Measurements from ENCODE around the gene CNKSR1. TPM values are rescaled to one million over a fixed set of nuclear protein-coding genes. Genes with fewer than 3 reads are reported as not detected.
A peak's percentile ranks its signal among the peaks of the same experiment; 100 is the strongest.

CNKSR1 gene
- total RNA-seq, 6 donors from 2014 or later = 20.4 to 98.5 (median 43.1) TPM

- Histone ChIP-seq H3K27me3 (no peaks in the 10 kb centered on the region), H3K9me3 (no peaks in the 10 kb centered on the region), H3K4me3 (peak overlapping the region in 3 of 4 donors; percentile 12 to 33 (median 13)), H3K36me3 (no peaks in the 10 kb centered on the region), H3K4me1 (peaks cover 14 to 20% (median 17%) of the 10 kb centered on the region in 4 donors), H3K27ac (peak overlapping the region; percentile 48 to 83 (median 78))
- TF ChIP-seq POLR2AphosphoS5 (IDR thresholded peaks at IDR 0.05) (peak; percentile 26 to 89), EP300 (IDR thresholded peaks at IDR 0.05) (peak in 2 of 4 donors; percentile 62 to 89)
- TF ChIP-seq, protein P1, sequence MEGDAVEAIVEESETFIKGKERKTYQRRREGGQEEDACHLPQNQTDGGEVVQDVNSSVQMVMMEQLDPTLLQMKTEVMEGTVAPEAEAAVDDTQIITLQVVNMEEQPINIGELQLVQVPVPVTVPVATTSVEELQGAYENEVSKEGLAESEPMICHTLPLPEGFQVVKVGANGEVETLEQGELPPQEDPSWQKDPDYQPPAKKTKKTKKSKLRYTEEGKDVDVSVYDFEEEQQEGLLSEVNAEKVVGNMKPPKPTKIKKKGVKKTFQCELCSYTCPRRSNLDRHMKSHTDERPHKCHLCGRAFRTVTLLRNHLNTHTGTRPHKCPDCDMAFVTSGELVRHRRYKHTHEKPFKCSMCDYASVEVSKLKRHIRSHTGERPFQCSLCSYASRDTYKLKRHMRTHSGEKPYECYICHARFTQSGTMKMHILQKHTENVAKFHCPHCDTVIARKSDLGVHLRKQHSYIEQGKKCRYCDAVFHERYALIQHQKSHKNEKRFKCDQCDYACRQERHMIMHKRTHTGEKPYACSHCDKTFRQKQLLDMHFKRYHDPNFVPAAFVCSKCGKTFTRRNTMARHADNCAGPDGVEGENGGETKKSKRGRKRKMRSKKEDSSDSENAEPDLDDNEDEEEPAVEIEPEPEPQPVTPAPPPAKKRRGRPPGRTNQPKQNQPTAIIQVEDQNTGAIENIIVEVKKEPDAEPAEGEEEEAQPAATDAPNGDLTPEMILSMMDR (IDR thresholded peaks at IDR 0.05) = no peak
- ATAC-seq (ENCODE audit: low FRiP score in 2 of 2) (peak in 1 of 2 donors; percentile 8), DNase-seq (no peak)
- WGBS, 2 donors = 62 to 65% methylated on average over 17 to 21 of the region's 21 CpGs
These were observed 21.7 kb upstream of the CNKSR1 start for GRCh38 chr1:26155370-26156284.

GRCh38 chr1:26156285-26157038 is 20.8 kb upstream of the CNKSR1 start:
- WGBS, 2 donors = 32 to 40% methylated on average over 6 to 12 of the region's 12 CpGs
- peaks cover 23 to 25% (median 24%) of the 10 kb centered on the region in 4 donors for H3K4me1 ChIP-seq
- ATAC-seq (ENCODE audit: low FRiP score in 2 of 2) = no peak
- peak overlapping the region in 3 of 4 donors; percentile 12 to 33 (median 13) for H3K4me3 ChIP-seq
- DNase-seq = peak in 1 of 2 donors; percentile 35
- H3K9me3 ChIP-seq = no peaks in the 10 kb centered on the region
- peaks cover 0 to 3% (median 0%) of the 10 kb centered on the region in 4 donors for H3K27me3 ChIP-seq
- no peaks in the 10 kb centered on the region for H3K36me3 ChIP-seq
- TF ChIP-seq POLR2AphosphoS5 (IDR thresholded peaks at IDR 0.05) = peak; percentile 9 to 41
- TF ChIP-seq, protein P1 (IDR thresholded peaks at IDR 0.05) = no peak
- peak overlapping the region; percentile 46 to 83 (median 78) for H3K27ac ChIP-seq

DNA sequence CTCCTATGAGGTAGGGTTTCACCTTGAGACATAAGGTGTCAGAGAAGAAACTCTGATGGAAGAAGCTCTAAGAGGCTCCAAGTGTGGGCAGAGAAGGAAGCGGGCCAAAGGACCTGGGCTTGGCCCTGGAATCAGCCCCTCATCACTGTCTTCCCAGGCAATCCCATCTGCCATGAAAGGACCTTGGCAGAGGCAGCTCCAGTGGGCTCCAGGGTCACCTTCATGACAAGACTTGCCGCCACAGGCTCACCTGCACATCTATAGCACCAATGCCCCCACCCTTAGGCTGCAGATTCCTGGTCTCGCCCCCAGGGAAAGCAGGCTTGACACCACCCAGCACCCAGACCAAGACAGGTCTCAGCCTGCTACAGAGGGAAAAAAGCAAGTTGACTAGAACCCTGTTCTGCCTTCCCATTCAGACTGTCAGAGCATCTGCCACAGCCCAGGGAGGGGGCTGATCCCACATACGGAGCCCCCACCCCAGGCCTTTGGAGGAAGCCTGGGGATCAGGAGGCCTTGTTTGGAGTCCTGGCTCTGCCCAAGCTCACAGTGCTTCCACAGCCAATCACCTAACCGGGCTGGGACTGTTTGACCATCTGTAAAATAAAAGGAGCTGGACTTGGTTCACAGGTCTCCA is 18.9 kb upstream of the CNKSR1 start:
- TF ChIP-seq EP300 (IDR thresholded peaks at IDR 0.05) (no peak), POLR2A (IDR thresholded peaks at IDR 0.05) (no peak)
- TF ChIP-seq, protein P1 (IDR thresholded peaks at IDR 0.05) = no peak
- peak overlapping the region in 3 of 4 donors; percentile 55 to 83 (median 81) for H3K27ac ChIP-seq
- peaks cover 31 to 37% (median 35%) of the 10 kb centered on the region in 4 donors for H3K4me1 ChIP-seq
- ATAC-seq (ENCODE audit: low FRiP score in 2 of 2) = no peak
- WGBS, 2 donors = 62 to 87% methylated on average over 2 to 5 of the region's 5 CpGs
- no peaks in the 10 kb centered on the region for H3K9me3 ChIP-seq
- peak overlapping the region in 2 of 4 donors; percentile 45 to 62 for H3K4me3 ChIP-seq
- H3K36me3 ChIP-seq = no peaks in the 10 kb centered on the region
- DNase-seq = no peak
- peaks cover 0 to 3% (median 0%) of the 10 kb centered on the region in 4 donors for H3K27me3 ChIP-seq

DNA sequence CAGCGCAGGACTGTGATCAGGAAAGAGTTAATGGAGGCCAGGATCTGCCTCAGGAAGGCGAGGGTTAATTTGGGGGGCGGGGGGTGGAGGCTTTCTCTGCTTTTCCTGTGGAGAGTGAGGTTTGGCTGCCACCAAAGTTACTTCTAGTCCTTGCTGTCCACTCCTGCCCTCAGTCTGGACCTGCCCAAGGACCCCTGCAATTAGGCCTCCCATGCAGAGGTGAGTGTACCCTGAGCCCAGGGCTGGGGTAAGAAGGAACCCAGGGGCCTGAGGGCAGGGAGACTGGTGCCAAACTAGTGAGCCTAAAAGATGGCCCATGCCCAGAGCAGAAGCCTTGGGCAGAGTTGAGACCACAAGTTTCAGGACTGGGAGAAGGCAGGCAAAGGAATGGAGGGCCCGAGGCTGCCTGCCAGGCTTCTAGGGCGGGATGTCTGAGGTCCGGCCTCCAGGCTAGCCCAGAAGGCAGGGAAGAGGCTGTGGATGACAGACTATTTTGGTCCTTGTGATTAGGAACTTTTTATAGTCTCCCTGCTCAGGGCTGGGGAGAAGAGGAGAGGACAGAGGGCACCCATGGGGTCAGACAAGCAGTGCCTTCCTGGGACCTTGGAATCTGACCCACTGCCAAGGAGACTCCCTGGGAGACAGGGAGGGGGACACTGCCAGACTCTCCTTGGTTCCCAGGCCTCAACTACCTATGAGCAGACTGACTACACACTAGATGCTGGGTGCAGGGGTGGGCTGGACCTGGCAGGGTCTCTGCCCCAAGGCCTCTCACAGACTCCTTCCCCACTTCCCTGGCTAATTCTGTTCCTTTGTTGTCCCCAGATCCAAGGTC is 18.2 kb upstream of the CNKSR1 start, which contains the start of gene FAM110D:
Gene FAM110D (plus strand): TSS at position 172 of the 835 bp plus-strand sequence. CDS start 2,213 bp downstream, outside the sequence.
- H3K27me3 ChIP-seq = peaks cover 0 to 3% (median 0%) of the 10 kb centered on the region in 4 donors
- peak within 1 kb of the TSS; percentile 1 to 62 (median 52) for H3K4me3 ChIP-seq
- DNase-seq = no peak
- H3K9me3 ChIP-seq = no peaks in the 10 kb centered on the region
- peaks cover 32 to 40% (median 40%) of the 10 kb centered on the region in 4 donors for H3K4me1 ChIP-seq
- H3K27ac ChIP-seq = peak within 1 kb of the TSS; percentile 55 to 83 (median 70)
- TF ChIP-seq EP300 (IDR thresholded peaks at IDR 0.05) (no peak), POLR2AphosphoS5 (IDR thresholded peaks at IDR 0.05) (peak; percentile 11 to 57)
- 42 to 52% methylated on average over 6 of the region's 6 CpGs for WGBS, 2 donors
- H3K36me3 ChIP-seq = no peaks in the 10 kb centered on the region
- no peak for ATAC-seq (ENCODE audit: low FRiP score in 2 of 2)
